ENCODE results near the gene DHDH. TPM values are rescaled to one million over a fixed set of nuclear protein-coding genes. Genes with fewer than 3 reads are reported as not detected.

The DHDH gene
- polyA plus RNA-seq, 12 donors, result 0.14 to 0.68 (median 0.37) TPM; not detected in 3

DNA sequence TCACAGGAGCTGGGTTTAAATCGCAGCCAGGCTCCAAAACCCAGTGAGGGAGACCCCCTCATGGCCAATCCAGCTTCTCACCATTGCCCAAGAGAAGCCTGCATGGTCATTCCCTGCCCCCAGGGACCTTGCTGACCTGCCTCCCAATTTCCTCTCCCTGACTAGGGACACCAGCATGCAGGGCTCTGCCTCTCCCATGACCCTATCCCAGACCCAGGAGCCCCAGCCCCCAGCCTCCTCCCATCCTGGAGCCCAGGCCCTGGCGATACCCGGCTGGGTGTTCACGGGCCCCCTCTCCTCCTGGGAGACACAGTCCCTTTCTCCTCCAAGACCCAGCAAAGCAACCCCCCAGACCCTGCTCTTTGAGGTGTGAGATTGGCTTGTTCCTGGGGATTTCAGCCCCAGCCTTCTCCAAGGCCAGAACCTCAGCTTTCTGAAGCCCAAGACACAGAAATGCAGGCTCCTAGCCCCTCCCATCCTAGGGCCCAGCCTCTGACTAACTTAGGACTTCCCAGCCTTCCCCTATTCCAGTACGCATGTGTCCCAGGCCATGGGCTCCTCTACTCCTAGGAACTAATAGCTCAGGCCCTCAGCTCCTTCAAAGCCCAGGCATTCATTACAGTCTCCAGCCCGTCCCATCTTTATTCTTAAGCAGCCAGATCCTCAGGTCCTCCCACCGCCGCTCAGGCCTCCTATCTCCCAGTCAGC lies 58.5 kb downstream of the DHDH start:
- peak; percentile 72 for DNase-seq

DNA sequence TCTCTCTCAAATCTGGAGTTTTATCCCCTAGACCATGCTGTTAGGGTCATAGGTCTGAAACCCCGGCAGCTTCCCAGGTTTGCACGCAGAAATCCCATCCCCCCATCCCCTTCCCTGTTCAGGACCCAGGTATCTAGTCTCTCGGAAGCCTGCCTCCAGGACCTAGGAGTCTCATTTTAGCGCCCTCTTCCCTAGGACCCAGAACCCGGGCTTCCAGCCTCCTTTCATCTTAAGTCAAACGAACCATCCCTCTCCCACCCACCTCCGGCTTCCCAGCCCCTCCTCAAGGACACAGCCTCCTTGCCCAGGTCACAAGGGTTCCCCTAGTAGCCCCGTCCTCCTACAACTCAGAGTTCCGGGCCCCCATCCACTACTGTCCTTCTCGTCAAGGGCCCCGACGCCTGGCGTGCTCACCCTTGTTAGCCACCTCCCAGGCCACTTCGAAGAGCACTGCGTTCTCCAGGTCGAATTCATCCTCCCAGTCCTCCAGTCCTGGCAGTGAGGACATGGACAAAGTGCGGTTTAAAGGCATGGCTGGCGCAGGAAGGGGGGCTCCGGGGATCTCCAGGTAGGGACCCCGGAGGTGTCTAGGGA lies 59.2 kb downstream of the DHDH start:
- DNase-seq, result no peak

DNA sequence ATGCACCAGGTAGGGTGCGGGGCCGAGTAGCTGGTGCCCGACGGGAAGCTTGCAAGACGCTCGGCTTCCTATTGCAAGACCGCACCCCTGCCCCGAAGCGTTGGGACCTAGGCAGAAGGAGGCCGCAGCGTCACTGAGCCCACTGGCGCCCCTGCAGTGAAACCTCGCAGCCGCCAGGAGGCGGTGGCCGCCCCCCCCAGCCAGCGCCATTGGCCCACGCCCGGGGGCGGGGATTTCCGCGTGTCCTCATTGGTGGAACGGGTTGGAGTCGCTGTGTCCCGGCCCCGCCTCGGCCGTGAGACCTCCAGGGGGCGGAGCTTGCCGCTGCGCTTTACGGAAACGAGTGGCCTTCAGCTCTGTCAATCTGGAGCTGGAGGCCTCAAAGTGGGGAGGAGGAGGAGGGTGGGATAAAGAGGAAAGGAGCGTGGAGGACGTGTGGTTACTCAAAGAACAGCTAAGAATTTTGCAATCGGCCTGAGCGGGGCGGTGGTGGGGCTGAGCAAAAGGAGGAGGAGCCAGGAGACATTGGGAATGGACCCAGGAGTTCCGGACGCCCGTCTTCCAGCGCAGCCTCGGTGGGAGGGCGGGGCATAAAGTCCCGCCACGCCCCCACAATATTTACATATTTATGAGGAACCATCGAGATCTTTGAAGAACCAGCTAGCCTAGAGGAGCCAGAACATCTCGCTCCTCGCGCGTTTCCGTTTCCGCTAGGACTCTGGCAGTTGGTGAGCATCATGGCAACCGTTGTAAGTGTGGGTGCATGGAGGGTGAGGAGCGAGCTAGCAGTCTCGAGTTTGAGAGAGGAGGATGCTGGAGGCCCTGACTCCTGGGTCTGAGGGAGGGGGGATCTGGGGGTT lies 59.9 kb downstream of the DHDH start, which contains the start of the genes GYS1 and RUVBL2:
TSS of gene GYS1 (minus strand) at position 135 of the 860 bp plus-strand sequence. CDS start 197 bp downstream, outside the sequence.
TSS of gene RUVBL2 (plus strand) at position 713 of the 860 bp plus-strand sequence. CDS start at position 738, 25 bp downstream.
- peak; percentile 100 for DNase-seq

DNA sequence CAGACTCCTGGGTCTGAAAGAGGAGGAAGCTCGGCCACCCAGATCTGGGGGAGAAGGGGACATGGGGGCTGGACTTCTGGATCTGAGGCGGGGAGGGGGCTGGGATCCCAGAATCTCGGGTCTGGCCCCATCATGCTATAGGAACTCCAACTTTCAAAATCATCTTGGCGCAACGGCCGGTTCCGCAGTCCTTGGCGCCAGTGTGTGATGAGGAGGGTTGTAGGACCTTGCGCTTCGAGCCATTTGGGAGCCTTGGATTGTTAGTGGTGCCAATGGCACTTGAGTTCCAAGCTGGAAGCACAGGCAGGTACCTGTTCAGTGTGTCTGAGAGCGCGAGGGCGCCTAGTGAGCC lies 60.5 kb downstream of the DHDH start:
- DNase-seq, result no peak

Other genes starting within 250 kb of the DHDH start
- 1 to 10 TPM in 1 of 12 donors, under 1 TPM in 9, not detected in 2; 0.34 to 1.2 (median 0.73) TPM for gene FUT2, start 237.7 kb upstream of the DHDH start, polyA plus RNA-seq (ENCODE audit: insufficient read length in 12 of 12)
- 100 to 1,000 TPM in 5 of 12 donors, 10 to 100 TPM in 6, not detected in 1; 56.7 to 184 (median 98.5) TPM for gene MAMSTR, start 214.0 kb upstream of the DHDH start, polyA plus RNA-seq (ENCODE audit: insufficient read length in 12 of 12)
- gene RASIP1, start 193.1 kb upstream of the DHDH start, polyA plus RNA-seq (ENCODE audit: insufficient read length in 12 of 12), result 10 to 100 TPM in 11 of 12 donors, not detected in 1; 15.1 to 39.6 (median 22.0) TPM
- gene IZUMO1, start 186.8 kb upstream of the DHDH start, polyA plus RNA-seq (ENCODE audit: insufficient read length in 12 of 12), result 1 to 10 TPM in 5 of 12 donors, under 1 TPM in 5, not detected in 2; 0.43 to 2.2 (median 1.1) TPM
- gene FUT1, start 181.1 kb upstream of the DHDH start, polyA plus RNA-seq (ENCODE audit: insufficient read length in 12 of 12), result 1 to 10 TPM in 9 of 12 donors, under 1 TPM in 1, not detected in 2; 0.95 to 1.7 (median 1.4) TPM
- not detected for gene FGF21, start 178.2 kb upstream of the DHDH start, polyA plus RNA-seq (ENCODE audit: insufficient read length in 12 of 12)
- gene BCAT2, start 122.7 kb upstream of the DHDH start, polyA plus RNA-seq (ENCODE audit: insufficient read length in 12 of 12), result 10 to 100 TPM in 11 of 12 donors, not detected in 1; 17.4 to 25.4 (median 20.7) TPM
- 1 to 10 TPM in 10 of 12 donors, not detected in 2; 2.5 to 4.8 (median 3.1) TPM for gene HSD17B14, start 97.2 kb upstream of the DHDH start, polyA plus RNA-seq (ENCODE audit: insufficient read length in 12 of 12)
- 10 to 100 TPM in 11 of 12 donors, not detected in 1; 24.6 to 41.2 (median 30.4) TPM for gene PLEKHA4, start 65.1 kb upstream of the DHDH start, polyA plus RNA-seq (ENCODE audit: insufficient read length in 12 of 12)
- 100 to 1,000 TPM in 1 of 12 donors, 10 to 100 TPM in 10, not detected in 1; 36.2 to 100 (median 59.0) TPM for gene PPP1R15A, start 61.3 kb upstream of the DHDH start, polyA plus RNA-seq (ENCODE audit: insufficient read length in 12 of 12)
- gene TULP2, start 35.0 kb upstream of the DHDH start, polyA plus RNA-seq (ENCODE audit: insufficient read length in 12 of 12), result under 1 TPM in 7 of 12 donors, not detected in 5; 0.09 to 0.83 (median 0.14) TPM
- gene NUCB1, start 33.4 kb upstream of the DHDH start, polyA plus RNA-seq (ENCODE audit: insufficient read length in 12 of 12), result 100 to 1,000 TPM in 11 of 12 donors, not detected in 1; 114 to 175 (median 139) TPM
- gene BAX, start 21.2 kb downstream of the DHDH start, polyA plus RNA-seq (ENCODE audit: insufficient read length in 12 of 12), result 10 to 100 TPM in 11 of 12 donors, not detected in 1; 28.4 to 50.9 (median 34.7) TPM
- 1,000 to 10,000 TPM in 1 of 12 donors, 100 to 1,000 TPM in 10, not detected in 1; 466 to 1,078 (median 553) TPM for gene FTL, start 31.6 kb downstream of the DHDH start, polyA plus RNA-seq (ENCODE audit: insufficient read length in 12 of 12)
- gene GYS1, start 59.6 kb downstream of the DHDH start, polyA plus RNA-seq (ENCODE audit: insufficient read length in 12 of 12), result 100 to 1,000 TPM in 1 of 12 donors, 10 to 100 TPM in 10, not detected in 1; 51.4 to 109 (median 87.1) TPM
- 10 to 100 TPM in 11 of 12 donors, not detected in 1; 43.6 to 61.1 (median 49.2) TPM for gene RUVBL2, start 60.2 kb downstream of the DHDH start, polyA plus RNA-seq (ENCODE audit: insufficient read length in 12 of 12)
- gene LHB, start 83.4 kb downstream of the DHDH start, polyA plus RNA-seq (ENCODE audit: insufficient read length in 12 of 12), result not detected
- gene CGB3, start 90.6 kb downstream of the DHDH start, polyA plus RNA-seq (ENCODE audit: insufficient read length in 12 of 12), result 1 to 10 TPM in 1 of 12 donors, under 1 TPM in 2, not detected in 9; 0.30 to 2.1 (median 0.59) TPM
- not detected for gene CGB2, start 98.2 kb downstream of the DHDH start, polyA plus RNA-seq (ENCODE audit: insufficient read length in 12 of 12)
- under 1 TPM in 1 of 12 donors, not detected in 11; 0.30 TPM for gene CGB1, start 103.2 kb downstream of the DHDH start, polyA plus RNA-seq (ENCODE audit: insufficient read length in 12 of 12)
- gene CGB5, start 110.1 kb downstream of the DHDH start, polyA plus RNA-seq (ENCODE audit: insufficient read length in 12 of 12), result under 1 TPM in 5 of 12 donors, not detected in 7; 0.17 to 0.92 (median 0.48) TPM
- 1 to 10 TPM in 1 of 12 donors, under 1 TPM in 6, not detected in 5; 0.27 to 1.2 (median 0.71) TPM for gene CGB8, start 115.4 kb downstream of the DHDH start, polyA plus RNA-seq (ENCODE audit: insufficient read length in 12 of 12)
- gene CGB7, start 124.0 kb downstream of the DHDH start, polyA plus RNA-seq (ENCODE audit: insufficient read length in 12 of 12), result 1 to 10 TPM in 4 of 12 donors, under 1 TPM in 6, not detected in 2; 0.33 to 2.1 (median 0.84) TPM
- 10 to 100 TPM in 1 of 12 donors, 1 to 10 TPM in 9, not detected in 2; 2.4 to 14.8 (median 5.4) TPM for gene NTF4, start 131.1 kb downstream of the DHDH start, polyA plus RNA-seq (ENCODE audit: insufficient read length in 12 of 12)
- gene KCNA7, start 139.0 kb downstream of the DHDH start, polyA plus RNA-seq (ENCODE audit: insufficient read length in 12 of 12), result 10 to 100 TPM in 3 of 12 donors, 1 to 10 TPM in 8, not detected in 1; 2.3 to 13.2 (median 8.1) TPM
- 100 to 1,000 TPM; 167 to 329 (median 191) TPM for gene SNRNP70, start 151.8 kb downstream of the DHDH start, polyA plus RNA-seq (ENCODE audit: insufficient read length in 12 of 12)
- gene LIN7B, start 180.7 kb downstream of the DHDH start, polyA plus RNA-seq (ENCODE audit: insufficient read length in 12 of 12), result 10 to 100 TPM in 6 of 12 donors, 1 to 10 TPM in 4, not detected in 2; 9.1 to 14.9 (median 11.5) TPM
- gene C19orf73, start 185.4 kb downstream of the DHDH start, polyA plus RNA-seq (ENCODE audit: insufficient read length in 12 of 12), result 1 to 10 TPM in 2 of 12 donors, under 1 TPM in 8, not detected in 2; 0.25 to 1.3 (median 0.53) TPM
- 10 to 100 TPM in 1 of 12 donors, 1 to 10 TPM in 10, not detected in 1; 4.0 to 38.2 (median 5.9) TPM for gene PPFIA3, start 185.8 kb downstream of the DHDH start, polyA plus RNA-seq (ENCODE audit: insufficient read length in 12 of 12)
- 100 to 1,000 TPM in 10 of 12 donors, 10 to 100 TPM in 1, not detected in 1; 66.9 to 170 (median 128) TPM for gene HRC, start 221.7 kb downstream of the DHDH start, polyA plus RNA-seq (ENCODE audit: insufficient read length in 12 of 12)
- 10 to 100 TPM in 11 of 12 donors, not detected in 1; 21.5 to 51.8 (median 32.3) TPM for gene TRPM4, start 224.1 kb downstream of the DHDH start, polyA plus RNA-seq (ENCODE audit: insufficient read length in 12 of 12)

Measured in muscle of arm (tissue), 12 donors.